ENCODE data around the gene RPAP2. TPM values are rescaled to one million over a fixed set of nuclear protein-coding genes. Genes with fewer than 3 reads are reported as not detected.
A peak's percentile ranks its signal among the peaks of the same experiment; 100 is the strongest.
"Not testable (repeated sequence)": the region's sequence is repeated elsewhere in the genome, so short reads cannot be mapped to it uniquely, and the experiment has no call there.

RPAP2 gene
- total RNA-seq, 2 donors from 2014 or later, result 16.7 to 23.5 TPM

DNA sequence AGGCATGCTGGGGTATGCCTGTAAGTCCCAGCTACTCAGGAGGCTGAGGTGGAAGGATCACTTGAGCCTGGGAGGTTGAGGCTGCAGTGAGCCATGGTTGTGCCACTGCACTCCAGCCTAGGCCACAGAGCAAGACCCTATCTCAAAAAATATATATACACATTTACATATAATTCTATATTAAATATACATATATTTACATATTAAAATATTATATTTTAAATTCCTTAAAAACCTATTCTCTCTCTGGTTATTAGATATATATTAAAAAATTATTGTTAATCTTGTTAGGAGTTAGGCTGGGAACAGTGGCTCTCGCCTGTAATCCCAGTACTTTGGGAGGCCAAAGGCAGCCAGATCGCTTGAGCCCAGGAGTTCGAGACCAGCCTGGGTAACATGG is 22.8 kb upstream of the RPAP2 start:
- no peak overlapping the region for H3K4me3 ChIP-seq
- H3K4me1 ChIP-seq, result no peaks in the 10 kb centered on the region
- H3K9me3 ChIP-seq, result no peaks in the 10 kb centered on the region
- no peak overlapping the region for H3K9ac ChIP-seq (ENCODE audit: low read depth in 2 of 2, low read length in 2 of 2)
- no peak for DNase-seq
- no peak overlapping the region for H3K27ac ChIP-seq
- H3K27me3 ChIP-seq, result no peaks in the 10 kb centered on the region
- no peak for TF ChIP-seq CTCF (IDR thresholded peaks at IDR 0.05)
- intact Hi-C loops (cut with DNase I), result no loop called here
- H3K36me3 ChIP-seq, result no peaks in the 10 kb centered on the region

GRCh38 chr1:92277105-92277723 is 21.6 kb upstream of the RPAP2 start:
- H3K36me3 ChIP-seq, result no peaks in the 10 kb centered on the region
- H3K4me3 ChIP-seq, result no peak overlapping the region
- no peak for DNase-seq
- H3K4me1 ChIP-seq, result no peaks in the 10 kb centered on the region
- intact Hi-C loops (cut with DNase I), result no loop called here
- H3K9ac ChIP-seq (ENCODE audit: low read depth in 2 of 2, low read length in 2 of 2), result no peak overlapping the region
- H3K9me3 ChIP-seq, result no peaks in the 10 kb centered on the region
- H3K27me3 ChIP-seq, result no peaks in the 10 kb centered on the region
- no peak for TF ChIP-seq CTCF (IDR thresholded peaks at IDR 0.05)
- no peak overlapping the region for H3K27ac ChIP-seq

- H3K4me1 ChIP-seq, H3K27me3 ChIP-seq: not testable (repeated sequence)
Measured at GRCh38 chr1:92279781-92280180, 19.1 kb upstream of the RPAP2 start.

GRCh38 chr1:92281411-92281810 is 17.4 kb upstream of the RPAP2 start:
- H3K27ac ChIP-seq; H3K9ac ChIP-seq (ENCODE audit: low read depth in 2 of 2, low read length in 2 of 2); H3K9me3 ChIP-seq; DNase-seq; H3K4me3 ChIP-seq; H3K27me3 ChIP-seq; H3K36me3 ChIP-seq; intact Hi-C loops (cut with DNase I); H3K4me1 ChIP-seq: not testable (repeated sequence)

More at GRCh38 chr1:92279781-92280180, 19.1 kb upstream of the RPAP2 start:
- H3K9ac ChIP-seq (ENCODE audit: low read depth in 2 of 2, low read length in 2 of 2); intact Hi-C loops (cut with DNase I); H3K36me3 ChIP-seq; DNase-seq; H3K4me3 ChIP-seq; H3K27ac ChIP-seq; H3K9me3 ChIP-seq: not testable (repeated sequence)

- no peak for DNase-seq
- H3K27ac ChIP-seq, result no peak overlapping the region
- peak; percentile 54 for TF ChIP-seq CTCF (IDR thresholded peaks at IDR 0.05)
Measured at GRCh38 chr1:92291372-92291999, 7.4 kb upstream of the RPAP2 start.

GRCh38 chr1:92298213-92298572 is 666 bp upstream of the RPAP2 start:
- Histone ChIP-seq H3K27me3 (no peaks in the 10 kb centered on the region), H3K27ac (peak overlapping the region; percentile 90), H3K4me1 (no peaks in the 10 kb centered on the region), H3K36me3 (no peaks in the 10 kb centered on the region), H3K9ac (ENCODE audit: low read depth in 2 of 2, low read length in 2 of 2) (peak overlapping the region; percentile 92 to 96), H3K9me3 (no peaks in the 10 kb centered on the region), H3K4me3 (peak overlapping the region; percentile 78)
- DNase-seq, result no peak
- no peak for TF ChIP-seq CTCF (IDR thresholded peaks at IDR 0.05)
- intact Hi-C loops (cut with DNase I), result no loop called here

More at GRCh38 chr1:92291372-92291999, 7.4 kb upstream of the RPAP2 start:
- intact Hi-C loops (cut with DNase I), result loop anchor here (5.0 kb wide), 1 partner anchor 294 kb away; no protein-coding TSS in a partner anchor
- H3K4me3 ChIP-seq, result no peak overlapping the region
- H3K36me3 ChIP-seq, result no peaks in the 10 kb centered on the region
- no peaks in the 10 kb centered on the region for H3K4me1 ChIP-seq
- no peaks in the 10 kb centered on the region for H3K9me3 ChIP-seq
- H3K9ac ChIP-seq (ENCODE audit: low read depth in 2 of 2, low read length in 2 of 2), result no peak overlapping the region
- H3K27me3 ChIP-seq, result no peaks in the 10 kb centered on the region
